ENCODE results near the gene ATP5ME.

The ATP5ME gene

DNA sequence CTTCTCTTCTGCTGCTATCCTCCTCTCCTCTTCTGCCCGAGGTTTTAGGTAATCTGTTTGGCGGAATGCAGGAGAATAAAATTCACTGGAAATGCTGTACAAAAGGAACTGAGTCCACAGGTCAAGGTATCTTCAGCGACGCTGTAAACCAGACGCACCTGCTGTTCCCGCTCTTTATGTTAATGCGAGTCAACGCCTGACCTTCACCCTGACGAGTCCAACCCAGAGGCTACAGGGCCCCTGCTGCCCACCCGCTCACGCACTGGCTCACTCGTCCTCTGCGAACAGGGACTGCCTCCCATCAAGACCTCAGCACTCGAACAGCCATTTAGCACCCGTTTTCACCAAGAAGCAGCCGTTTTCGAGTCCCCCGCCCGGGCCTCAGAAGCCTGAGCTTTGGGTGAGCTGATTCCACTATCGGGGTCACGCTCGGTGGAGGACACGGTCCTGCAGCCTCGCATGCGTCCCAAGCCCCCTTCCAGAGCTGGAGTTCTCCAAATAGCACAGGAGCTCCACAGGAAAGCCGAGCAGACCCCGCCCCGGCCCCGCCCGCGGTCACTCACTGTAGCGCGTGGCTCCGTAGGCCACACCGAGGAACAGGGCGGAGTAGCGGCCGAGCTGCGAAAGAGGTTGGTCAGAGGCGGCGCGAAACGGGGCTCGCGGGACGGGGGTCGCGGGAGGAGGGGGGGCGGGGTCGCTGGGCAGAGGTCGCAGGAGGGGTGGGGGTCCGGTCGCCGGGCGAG is 556 bp downstream of the ATP5ME start:
- TF ChIP-seq, protein P1, sequence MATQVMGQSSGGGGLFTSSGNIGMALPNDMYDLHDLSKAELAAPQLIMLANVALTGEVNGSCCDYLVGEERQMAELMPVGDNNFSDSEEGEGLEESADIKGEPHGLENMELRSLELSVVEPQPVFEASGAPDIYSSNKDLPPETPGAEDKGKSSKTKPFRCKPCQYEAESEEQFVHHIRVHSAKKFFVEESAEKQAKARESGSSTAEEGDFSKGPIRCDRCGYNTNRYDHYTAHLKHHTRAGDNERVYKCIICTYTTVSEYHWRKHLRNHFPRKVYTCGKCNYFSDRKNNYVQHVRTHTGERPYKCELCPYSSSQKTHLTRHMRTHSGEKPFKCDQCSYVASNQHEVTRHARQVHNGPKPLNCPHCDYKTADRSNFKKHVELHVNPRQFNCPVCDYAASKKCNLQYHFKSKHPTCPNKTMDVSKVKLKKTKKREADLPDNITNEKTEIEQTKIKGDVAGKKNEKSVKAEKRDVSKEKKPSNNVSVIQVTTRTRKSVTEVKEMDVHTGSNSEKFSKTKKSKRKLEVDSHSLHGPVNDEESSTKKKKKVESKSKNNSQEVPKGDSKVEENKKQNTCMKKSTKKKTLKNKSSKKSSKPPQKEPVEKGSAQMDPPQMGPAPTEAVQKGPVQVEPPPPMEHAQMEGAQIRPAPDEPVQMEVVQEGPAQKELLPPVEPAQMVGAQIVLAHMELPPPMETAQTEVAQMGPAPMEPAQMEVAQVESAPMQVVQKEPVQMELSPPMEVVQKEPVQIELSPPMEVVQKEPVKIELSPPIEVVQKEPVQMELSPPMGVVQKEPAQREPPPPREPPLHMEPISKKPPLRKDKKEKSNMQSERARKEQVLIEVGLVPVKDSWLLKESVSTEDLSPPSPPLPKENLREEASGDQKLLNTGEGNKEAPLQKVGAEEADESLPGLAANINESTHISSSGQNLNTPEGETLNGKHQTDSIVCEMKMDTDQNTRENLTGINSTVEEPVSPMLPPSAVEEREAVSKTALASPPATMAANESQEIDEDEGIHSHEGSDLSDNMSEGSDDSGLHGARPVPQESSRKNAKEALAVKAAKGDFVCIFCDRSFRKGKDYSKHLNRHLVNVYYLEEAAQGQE (IDR thresholded peaks at IDR 0.05; ENCODE audit: insufficient read depth in 1 of 2, low read depth in 2 of 2, low read length in 2 of 2): no peak
- 0 out of 2 replicates have a peak, but pooled peaks have one; percentile 2 for TF ChIP-seq POLR2AphosphoS5 (IDR thresholded peaks at IDR 0.05; ENCODE audit: low read depth, low read length)

DNA sequence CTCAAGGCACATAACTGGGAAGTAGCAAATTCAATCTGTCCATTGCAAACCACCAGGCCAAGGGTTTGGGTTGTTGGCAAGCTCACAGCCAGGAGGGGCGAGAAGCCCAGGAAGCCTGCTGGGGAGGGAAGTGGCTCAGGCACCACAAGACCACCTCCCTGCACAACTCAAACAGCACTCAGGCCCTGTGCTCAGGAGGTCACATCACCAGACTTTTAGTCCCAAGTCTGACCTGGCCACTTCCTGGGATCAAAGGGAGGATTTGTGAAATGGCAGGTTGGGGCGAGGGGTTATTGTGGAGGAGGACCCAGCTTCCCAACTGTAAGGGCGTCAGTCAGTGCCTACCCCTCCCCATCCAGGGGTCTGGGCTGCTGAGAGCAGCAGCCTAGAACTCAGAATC is 2.3 kb downstream of the ATP5ME start:
- TF ChIP-seq SIN3A (IDR thresholded peaks at IDR 0.05; ENCODE audit: borderline replicate concordance, insufficient read depth, low read length) (no peak), TAF1 (IDR thresholded peaks at IDR 0.05; ENCODE audit: borderline replicate concordance, insufficient read depth, low read length) (no peak), POLR2AphosphoS5 (IDR thresholded peaks at IDR 0.05; ENCODE audit: low read depth, low read length) (no peak), FOXP2 (optimal IDR thresholded peaks at IDR 0.05; ENCODE audit: borderline replicate concordance, extremely low read depth, extremely low read length, insufficient read depth) (no peak)
- TF ChIP-seq, protein P1 (IDR thresholded peaks at IDR 0.05; ENCODE audit: insufficient read depth in 1 of 2, low read depth in 2 of 2, low read length in 2 of 2): no peak

DNA sequence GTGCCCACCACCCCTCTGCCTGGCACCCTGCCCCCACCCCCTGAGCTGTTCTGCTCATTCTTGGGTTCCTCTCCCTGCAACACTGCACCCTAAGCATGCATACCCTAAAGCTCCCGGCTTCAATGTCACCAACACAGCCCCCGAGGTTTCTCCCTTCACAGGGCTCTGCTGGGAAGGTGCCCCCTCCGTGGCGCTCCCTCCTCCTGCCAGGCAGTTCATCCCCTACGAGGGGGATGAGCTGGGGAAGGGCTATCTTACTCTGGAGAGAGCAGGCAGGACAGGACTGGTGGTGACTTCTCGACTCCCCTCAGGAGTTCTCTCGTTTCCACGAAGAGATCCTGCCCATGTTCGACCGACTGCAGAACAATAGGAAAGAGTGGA is 6.5 kb downstream of the ATP5ME start:
- no peak for TF ChIP-seq POLR2AphosphoS5 (IDR thresholded peaks at IDR 0.05; ENCODE audit: low read depth, low read length)
- no peak for TF ChIP-seq FOXP2 (optimal IDR thresholded peaks at IDR 0.05; ENCODE audit: borderline replicate concordance, extremely low read depth, extremely low read length, insufficient read depth)
- no peak for TF ChIP-seq TAF1 (IDR thresholded peaks at IDR 0.05; ENCODE audit: borderline replicate concordance, insufficient read depth, low read length)
- TF ChIP-seq, protein P1 (IDR thresholded peaks at IDR 0.05; ENCODE audit: insufficient read depth in 1 of 2, low read depth in 2 of 2, low read length in 2 of 2): no peak

DNA sequence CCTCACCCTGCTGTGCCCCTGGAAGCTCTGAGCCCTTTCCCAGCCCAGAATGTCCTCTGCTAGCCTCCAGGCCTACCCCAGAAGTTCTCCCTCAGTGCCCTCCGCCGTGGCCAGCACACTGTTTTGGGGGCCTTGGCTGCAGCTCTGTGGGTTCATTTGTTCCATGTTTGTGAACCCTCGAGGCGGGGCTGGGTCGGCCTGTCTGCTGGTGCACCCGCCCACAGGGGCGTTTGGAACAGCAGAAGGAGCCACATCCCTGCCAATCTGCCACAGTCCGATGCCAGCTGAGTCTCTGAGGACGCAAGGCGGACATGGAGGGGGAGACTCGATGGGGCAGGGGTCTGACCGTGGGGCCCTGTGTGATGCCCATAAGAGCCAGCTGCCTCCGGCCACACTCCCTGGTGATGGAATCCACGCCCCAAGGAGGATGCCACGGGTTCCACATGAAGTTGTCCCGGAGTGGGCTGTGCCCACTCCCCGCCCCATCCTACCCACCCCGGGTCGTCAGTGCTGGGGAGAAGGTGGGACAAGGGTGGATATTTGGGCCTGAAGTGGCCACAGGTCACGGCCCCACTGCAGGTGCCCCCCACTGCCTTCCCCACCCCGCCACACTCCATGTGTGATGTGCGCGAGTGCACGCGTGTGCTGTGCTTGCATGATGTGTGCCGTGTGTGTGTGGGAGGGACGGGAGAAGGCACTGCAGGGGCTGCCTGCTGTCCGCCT is 7.1 kb downstream of the ATP5ME start:
- TF ChIP-seq TAF1 (IDR thresholded peaks at IDR 0.05; ENCODE audit: borderline replicate concordance, insufficient read depth, low read length) (no peak), POLR2AphosphoS5 (IDR thresholded peaks at IDR 0.05; ENCODE audit: low read depth, low read length) (no peak), SIN3A (IDR thresholded peaks at IDR 0.05; ENCODE audit: borderline replicate concordance, insufficient read depth, low read length) (no peak), FOXP2 (optimal IDR thresholded peaks at IDR 0.05; ENCODE audit: borderline replicate concordance, extremely low read depth, extremely low read length, insufficient read depth) (no peak)
- TF ChIP-seq, protein P1 (IDR thresholded peaks at IDR 0.05; ENCODE audit: insufficient read depth in 1 of 2, low read depth in 2 of 2, low read length in 2 of 2): no peak

Measured in PFSK-1 (cell line).